Measurements from ENCODE around the gene MRTFA. TPM values are rescaled to one million over a fixed set of nuclear protein-coding genes. Genes with fewer than 3 reads are reported as not detected.

The MRTFA gene
- total RNA-seq, 1 experiment from 2014 or later, result 28.0 TPM

DNA sequence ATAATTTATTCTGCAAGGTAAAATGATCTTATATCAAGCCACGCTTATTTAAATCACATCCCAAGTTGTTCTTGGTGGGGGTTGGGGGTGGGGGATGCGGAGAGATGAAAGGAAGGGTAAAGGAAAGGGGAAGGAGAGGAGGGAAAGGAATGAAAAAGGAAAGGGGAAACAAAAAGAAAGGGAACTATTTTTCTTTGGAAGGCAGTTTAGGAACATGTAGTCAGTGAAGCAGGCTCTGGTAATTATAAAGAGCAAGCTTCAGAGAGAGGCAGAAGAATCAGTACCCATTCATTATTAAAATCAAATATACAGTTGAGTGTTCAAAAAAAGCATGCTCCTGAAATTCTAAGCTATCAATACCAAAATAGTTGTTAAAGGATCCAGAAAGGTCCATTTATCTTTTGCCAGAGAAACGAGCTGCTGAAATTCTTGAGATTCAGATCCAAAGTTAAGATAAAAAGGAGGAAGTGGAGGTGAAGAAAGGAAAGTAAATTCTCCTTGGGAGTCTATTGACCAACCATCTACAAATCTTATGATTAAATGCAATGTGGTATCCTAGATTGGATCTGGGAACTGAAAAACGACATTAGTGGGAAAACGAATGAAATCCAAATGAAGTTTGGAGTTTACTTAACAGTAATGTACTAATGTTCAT, 158.7 kb downstream of the MRTFA start:
- TF ChIP-seq EZH2 (IDR thresholded peaks at IDR 0.05) (no peak), SP1 (IDR thresholded peaks at IDR 0.05; ENCODE audit: low read depth) (no peak), CEBPB (IDR thresholded peaks at IDR 0.05; ENCODE audit: low read depth) (no peak), ZNF274 (IDR thresholded peaks at IDR 0.05; ENCODE audit: low read depth, low read length) (no peak), JUND (IDR thresholded peaks at IDR 0.05) (no peak), FOSL1 (IDR thresholded peaks at IDR 0.05; ENCODE audit: low read depth) (no peak), POLR2AphosphoS5 (IDR thresholded peaks at IDR 0.05; ENCODE audit: low read depth, low read length) (no peak), SRF (IDR thresholded peaks at IDR 0.05; ENCODE audit: low read depth) (no peak), POLR2A (IDR thresholded peaks at IDR 0.05; ENCODE audit: borderline replicate concordance, extremely low read depth, insufficient read depth, insufficient read length) (no peak), ELF1 (IDR thresholded peaks at IDR 0.05; ENCODE audit: borderline replicate concordance, low read depth) (no peak)
- TF ChIP-seq, protein P1, sequence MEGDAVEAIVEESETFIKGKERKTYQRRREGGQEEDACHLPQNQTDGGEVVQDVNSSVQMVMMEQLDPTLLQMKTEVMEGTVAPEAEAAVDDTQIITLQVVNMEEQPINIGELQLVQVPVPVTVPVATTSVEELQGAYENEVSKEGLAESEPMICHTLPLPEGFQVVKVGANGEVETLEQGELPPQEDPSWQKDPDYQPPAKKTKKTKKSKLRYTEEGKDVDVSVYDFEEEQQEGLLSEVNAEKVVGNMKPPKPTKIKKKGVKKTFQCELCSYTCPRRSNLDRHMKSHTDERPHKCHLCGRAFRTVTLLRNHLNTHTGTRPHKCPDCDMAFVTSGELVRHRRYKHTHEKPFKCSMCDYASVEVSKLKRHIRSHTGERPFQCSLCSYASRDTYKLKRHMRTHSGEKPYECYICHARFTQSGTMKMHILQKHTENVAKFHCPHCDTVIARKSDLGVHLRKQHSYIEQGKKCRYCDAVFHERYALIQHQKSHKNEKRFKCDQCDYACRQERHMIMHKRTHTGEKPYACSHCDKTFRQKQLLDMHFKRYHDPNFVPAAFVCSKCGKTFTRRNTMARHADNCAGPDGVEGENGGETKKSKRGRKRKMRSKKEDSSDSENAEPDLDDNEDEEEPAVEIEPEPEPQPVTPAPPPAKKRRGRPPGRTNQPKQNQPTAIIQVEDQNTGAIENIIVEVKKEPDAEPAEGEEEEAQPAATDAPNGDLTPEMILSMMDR (IDR thresholded peaks at IDR 0.05 in 2 of 3, conservative IDR thresholded peaks at IDR 0.05 in 1 of 3; ENCODE audit: borderline replicate concordance in 1 of 3, insufficient read depth in 1 of 3, low read depth in 2 of 3, low read length in 2 of 3), result no peak
- TF ChIP-seq, protein P2, sequence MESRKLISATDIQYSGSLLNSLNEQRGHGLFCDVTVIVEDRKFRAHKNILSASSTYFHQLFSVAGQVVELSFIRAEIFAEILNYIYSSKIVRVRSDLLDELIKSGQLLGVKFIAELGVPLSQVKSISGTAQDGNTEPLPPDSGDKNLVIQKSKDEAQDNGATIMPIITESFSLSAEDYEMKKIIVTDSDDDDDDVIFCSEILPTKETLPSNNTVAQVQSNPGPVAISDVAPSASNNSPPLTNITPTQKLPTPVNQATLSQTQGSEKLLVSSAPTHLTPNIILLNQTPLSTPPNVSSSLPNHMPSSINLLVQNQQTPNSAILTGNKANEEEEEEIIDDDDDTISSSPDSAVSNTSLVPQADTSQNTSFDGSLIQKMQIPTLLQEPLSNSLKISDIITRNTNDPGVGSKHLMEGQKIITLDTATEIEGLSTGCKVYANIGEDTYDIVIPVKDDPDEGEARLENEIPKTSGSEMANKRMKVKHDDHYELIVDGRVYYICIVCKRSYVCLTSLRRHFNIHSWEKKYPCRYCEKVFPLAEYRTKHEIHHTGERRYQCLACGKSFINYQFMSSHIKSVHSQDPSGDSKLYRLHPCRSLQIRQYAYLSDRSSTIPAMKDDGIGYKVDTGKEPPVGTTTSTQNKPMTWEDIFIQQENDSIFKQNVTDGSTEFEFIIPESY (IDR thresholded peaks at IDR 0.05; ENCODE audit: extremely low read depth, insufficient replicate concordance, low read length), result no peak
- DNase-seq (ENCODE audit: low read depth, low spot score) (no peak), ATAC-seq (no peak)
- Histone ChIP-seq H4K20me1 (ENCODE audit: insufficient read depth) (no peaks in the 10 kb centered on the region), H3K27ac (ENCODE audit: low read depth, low read length) (no peak overlapping the region), H3K79me2 (ENCODE audit: insufficient read depth, low read length) (no peaks in the 10 kb centered on the region; the same call in 1 of the 2 replicates), H3K4me1 (ENCODE audit: control insufficient read depth in 1 of 2, insufficient read depth in 2 of 2, low read length in 2 of 2) (no peaks in the 10 kb centered on the region; a peak in 1 of 4 replicates), H3K9me3 (ENCODE audit: control insufficient read depth in 1 of 2, insufficient read depth in 1 of 2, low read depth in 1 of 2, low read length in 2 of 2) (no peaks in the 10 kb centered on the region), H3K36me3 (ENCODE audit: control insufficient read depth in 1 of 2, insufficient read depth in 2 of 2, low read length in 2 of 2) (no peaks in the 10 kb centered on the region), H3K9me2 (ENCODE audit: insufficient read depth) (0 out of 2 replicates have a peak, but pooled peaks cover 2% of the 10 kb centered on the region), H3K27me3 (ENCODE audit: insufficient read depth, low read length) (no peaks in the 10 kb centered on the region), H3K9ac (ENCODE audit: low read length) (no peak overlapping the region), H3K4me2 (ENCODE audit: low read length) (no peak overlapping the region), H3K4me3 (replicated peaks in 1 of 2; ENCODE audit: low read depth in 1 of 2, low read length in 2 of 2) (no peak overlapping the region), H2AFZ (ENCODE audit: low read depth, low read length, poor library complexity, severe bottlenecking) (no peak overlapping the region)
- intact Hi-C loops (cut with micrococcal nuclease), result no loop called here
- CTCF ChIA-PET, result interaction anchor here (1.1 kb wide), 1 partner anchor 10 kb away, joined by 3 read pairs; no protein-coding TSS in a partner anchor
- POLR2A ChIA-PET, result no interaction called here
- RAD21 ChIA-PET (ENCODE audit: low non-redundant PET in 1 of 2, low total read pairs in 2 of 2, uncharacterized antibody in 2 of 2, unreplicated experiment in 2 of 2), result no interaction called here
- no TSS peak for BruUV-seq (replicated peaks)
